A549 treated with ZK216348 at 1 μM for 4 hours (cell line): ENCODE results near the gene MFSD2B. TPM values are rescaled to one million over a fixed set of nuclear protein-coding genes. Genes with fewer than 3 reads are reported as not detected.

Source experiments
- total RNA-seq: library from RNA; stranded (reverse); fragments of 200-300 nt; extraction: Qiagen RNA extraction; gene quantifications from 5 replicates; pipeline ENCODE4 v1.2.3, GENCODE V29; 2022; ENCODE audit warnings: low read depth

Gene MFSD2B
- 0.15 to 0.63 TPM (median 0.41 TPM) in 5 replicates for total RNA-seq

DNA sequence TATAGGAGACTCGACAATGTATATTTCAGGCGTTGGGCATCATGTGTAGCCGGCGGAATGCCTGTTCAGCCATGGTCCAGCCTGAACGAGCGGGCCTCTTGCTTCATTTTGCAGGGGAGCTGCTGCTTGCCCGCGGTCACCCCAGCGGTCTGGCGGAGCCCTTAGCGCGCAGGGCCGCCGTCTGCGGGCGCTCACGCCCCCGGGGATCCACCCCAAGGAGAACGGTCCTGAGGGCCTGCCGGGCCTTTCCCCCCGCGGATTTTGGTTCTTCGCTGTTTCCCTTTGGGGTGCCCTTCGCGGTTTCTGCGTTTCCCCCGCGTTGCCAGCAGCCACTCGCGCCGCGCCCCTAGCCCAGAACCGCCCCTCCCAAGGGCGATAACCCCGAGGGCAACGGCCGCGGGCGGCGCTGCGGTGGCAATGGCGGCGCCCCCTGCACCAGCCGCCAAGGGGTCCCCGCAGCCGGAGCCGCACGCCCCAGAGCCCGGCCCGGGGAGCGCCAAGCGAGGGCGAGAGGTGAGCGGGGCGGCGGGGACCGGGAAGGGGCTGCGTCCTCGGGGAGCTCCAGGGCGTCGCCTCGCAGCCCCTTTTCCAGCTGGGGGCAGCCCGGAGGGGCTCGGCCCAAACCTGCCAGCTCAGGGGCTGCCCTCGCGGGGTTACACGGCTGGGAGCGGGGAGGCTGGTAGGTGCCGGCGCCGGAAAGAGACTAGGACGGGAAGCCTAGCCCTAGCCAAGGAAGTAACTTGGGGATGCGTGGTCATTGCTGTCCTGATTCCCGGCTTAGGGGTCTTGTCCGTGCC, at the start of gene MFSD2B:
Gene MFSD2B, plus strand, starts transcription at position 406 of the 797 bp plus-strand sequence. Its CDS starts 12 bp downstream, at position 418.

GRCh38 chr2:24046930-24047702, 37.2 kb downstream of the MFSD2B start, which contains the start of gene WDCP:
TSS of gene WDCP (minus strand) at chr2:24047391. CDS start at chr2:24039494, 7,897 bp downstream.

GRCh38 chr2:24049485-24050021, 39.7 kb downstream of the MFSD2B start, which contains the start of gene FKBP1B:
TSS of gene FKBP1B (plus strand) at chr2:24049741. CDS start at chr2:24049850, 109 bp downstream.

Other genes with a start within 250 kb of the MFSD2B start
- 3.7 to 9.6 TPM (median 6.5 TPM) in 5 replicates for gene ATAD2B, start 83.0 kb upstream of the MFSD2B start, total RNA-seq
- 15.6 to 28.9 TPM (median 21.1 TPM) in 5 replicates for gene UBXN2A, start 69.6 kb upstream of the MFSD2B start, total RNA-seq
- 10.7 to 16.3 TPM (median 13.0 TPM) in 5 replicates for gene WDCP, start 37.3 kb downstream of the MFSD2B start, total RNA-seq
- 8.9 to 12.0 TPM (median 11.0 TPM) in 5 replicates for gene FKBP1B, start 39.7 kb downstream of the MFSD2B start, total RNA-seq
- 151 to 286 TPM (median 166 TPM) in 5 replicates for gene SF3B6, start 66.2 kb downstream of the MFSD2B start, total RNA-seq
- 213 to 261 TPM (median 235 TPM) in 5 replicates for gene TP53I3, start 74.7 kb downstream of the MFSD2B start, total RNA-seq
- gene PFN4, start 113.2 kb downstream of the MFSD2B start, total RNA-seq = 1.0 to 1.3 TPM (median 1.1 TPM) in 5 replicates
- 1.3 to 3.5 TPM (median 1.9 TPM) in 5 replicates for gene FAM228B, start 113.4 kb downstream of the MFSD2B start, total RNA-seq
- not detected in 5 replicates for gene FAM228A, start 165.0 kb downstream of the MFSD2B start, total RNA-seq